ENCODE results near the gene RTN3.

Gene RTN3

GRCh38 chr11:63745304-63746170, 64.2 kb downstream of the RTN3 start:
- DNase-seq, result no peak

- DNase-seq, result no peak
These were observed 65.7 kb downstream of the RTN3 start for GRCh38 chr11:63747011-63747410.

GRCh38 chr11:63749624-63750023, 68.3 kb downstream of the RTN3 start:
- DNase-seq, result no peak

GRCh38 chr11:63756919-63757761, 75.8 kb downstream of the RTN3 start:
- no peak for DNase-seq

GRCh38 chr11:63760487-63761079, 79.3 kb downstream of the RTN3 start:
- DNase-seq, result no peak

GRCh38 chr11:63761188-63761587, 79.9 kb downstream of the RTN3 start:
- no peak for DNase-seq

- DNase-seq, result no peak
These were observed 80.8 kb downstream of the RTN3 start for GRCh38 chr11:63761931-63762653.

GRCh38 chr11:63762654-63763495, 81.6 kb downstream of the RTN3 start:
- no peak for DNase-seq

GRCh38 chr11:63763496-63764339, 82.4 kb downstream of the RTN3 start:
- no peak for DNase-seq

- no peak for DNase-seq
These were observed 83.0 kb downstream of the RTN3 start for GRCh38 chr11:63764340-63764678.

GRCh38 chr11:63764679-63765647, 83.7 kb downstream of the RTN3 start:
- DNase-seq, result no peak

- DNase-seq, result no peak
These were observed 84.5 kb downstream of the RTN3 start for GRCh38 chr11:63765688-63766241.

- DNase-seq, result no peak
These were observed 85.4 kb downstream of the RTN3 start for GRCh38 chr11:63766531-63767235.

GRCh38 chr11:63767267-63767564, 85.9 kb downstream of the RTN3 start:
- DNase-seq, result no peak

- peak; percentile 47 for DNase-seq
These were observed 86.4 kb downstream of the RTN3 start for GRCh38 chr11:63767565-63768236.

- DNase-seq, result peak; percentile 63
These were observed 87.1 kb downstream of the RTN3 start, which contains the start of gene ZFTA for GRCh38 chr11:63768237-63769041. Gene ZFTA (minus strand): TSS chr11:63768775. CDS start chr11:63768622, 153 bp downstream.

GRCh38 chr11:63769042-63769713, 87.9 kb downstream of the RTN3 start:
- DNase-seq, result peak; percentile 45

Data from activated naive CD4-positive, alpha-beta T cell treated with Interleukin-2 at 50 U/mL for 16 hours (primary cell).